Activated CD4-positive, CD25-positive, alpha-beta regulatory T cell treated with anti-CD3 and anti-CD28 coated beads, Interleukin-2, amount 50 U/mL, for 24 hours (primary cell): ENCODE data around the gene GSN.

Experiments used
- ATAC-seq, 2 donors: fragments of 150-1000 bp; cut with Tn5 transposase; one replicate each; pipeline ENCODE4 v1.10.0; 2021; ENCODE audit warnings: mild to moderate bottlenecking in 1 of 2, moderate library complexity in 1 of 2

GSN gene

DNA sequence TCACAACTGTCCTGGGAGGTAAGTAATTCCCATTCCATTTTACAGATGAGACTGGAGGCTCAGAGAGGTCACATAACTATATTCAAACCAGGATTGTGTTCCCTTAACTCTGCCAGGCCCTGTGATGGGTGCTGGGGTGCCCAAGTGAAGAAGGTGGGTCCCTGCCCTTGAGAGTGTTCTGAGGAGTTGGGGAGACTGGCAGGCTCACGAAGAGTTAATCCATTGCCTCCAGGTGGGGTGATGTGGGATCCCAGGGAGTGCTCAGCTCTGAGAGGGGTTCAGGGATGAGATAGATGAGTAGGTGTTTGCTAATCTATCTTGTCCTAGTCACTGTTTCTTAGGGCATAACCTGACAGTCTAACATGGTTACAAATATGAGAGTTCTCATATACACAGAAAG, 36.7 kb downstream of the GSN start:
- no peak for ATAC-seq

DNA sequence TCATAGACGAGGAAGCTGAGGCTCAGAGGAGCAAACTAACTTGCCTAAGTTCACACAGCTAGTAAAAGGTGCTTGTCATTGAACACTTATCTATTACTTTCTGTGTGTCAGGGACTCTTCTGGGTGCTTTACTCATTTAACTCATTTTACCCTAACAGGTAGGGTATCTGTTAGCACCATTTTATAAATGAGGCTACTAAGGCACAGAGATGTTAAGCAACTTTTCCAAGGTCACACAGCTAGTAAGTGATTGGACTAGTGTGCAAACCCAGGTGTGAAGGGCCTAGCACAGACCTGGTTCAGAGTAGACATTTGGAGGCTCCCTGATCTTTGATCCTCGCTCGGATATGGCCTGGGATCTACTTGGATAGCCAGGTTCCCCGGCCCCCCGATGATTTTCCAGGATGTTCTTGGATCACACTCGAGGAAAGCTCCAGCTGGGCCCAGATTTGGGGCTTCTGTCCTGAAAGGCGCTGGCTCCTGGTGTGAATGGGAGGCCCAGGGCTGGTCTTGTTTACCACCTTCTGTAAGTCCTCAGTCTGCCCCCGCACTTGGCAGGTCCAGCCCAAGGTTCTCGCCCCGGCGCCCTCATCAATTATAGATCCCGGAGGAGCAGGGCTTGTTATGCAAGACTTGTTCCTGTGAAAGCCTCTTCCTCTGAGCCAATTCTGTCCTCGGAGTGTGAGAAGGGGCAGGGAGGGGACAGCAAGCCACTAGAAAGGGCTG, 37.5 kb downstream of the GSN start:
- ATAC-seq = no peak

DNA sequence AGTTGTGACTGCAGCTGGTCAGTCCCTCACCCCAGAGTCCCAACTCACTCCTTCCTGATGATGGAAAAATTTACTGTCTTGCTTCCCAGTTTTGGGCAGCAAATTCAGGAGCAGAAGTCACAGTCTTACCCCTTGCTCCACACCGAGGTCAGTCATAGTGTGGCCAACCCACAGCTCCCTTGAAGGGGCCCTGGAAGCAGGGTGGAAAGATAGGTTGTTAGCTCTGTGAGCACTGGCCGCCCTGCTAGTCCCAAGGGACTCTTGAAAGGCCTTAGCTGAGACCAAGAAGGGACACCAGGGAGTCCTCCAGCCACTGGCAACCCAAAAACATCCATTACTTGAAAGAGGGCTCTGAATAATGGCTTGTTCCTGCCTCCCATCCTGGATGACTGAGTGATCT, 40.0 kb downstream of the GSN start:
- no peak for ATAC-seq

DNA sequence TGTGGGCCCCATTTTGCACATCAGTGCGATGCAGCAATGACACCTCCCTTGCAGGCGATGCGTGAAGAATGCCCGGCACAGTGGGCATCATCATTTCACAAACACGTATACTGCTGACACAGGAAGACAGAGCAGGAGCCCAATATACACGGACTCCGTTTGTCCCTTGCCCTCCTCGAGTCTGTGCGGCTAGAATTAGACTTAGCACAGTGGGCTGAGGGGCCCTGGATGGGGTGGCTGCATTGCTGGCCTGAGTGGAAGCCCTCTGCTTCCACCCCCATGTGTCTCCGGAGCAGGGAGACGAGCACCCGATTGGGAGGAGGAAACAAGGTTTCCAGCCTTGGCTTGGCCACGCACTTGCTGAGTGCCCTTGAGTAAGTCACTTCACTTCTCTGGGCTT, 40.8 kb downstream of the GSN start:
- no peak for ATAC-seq

DNA sequence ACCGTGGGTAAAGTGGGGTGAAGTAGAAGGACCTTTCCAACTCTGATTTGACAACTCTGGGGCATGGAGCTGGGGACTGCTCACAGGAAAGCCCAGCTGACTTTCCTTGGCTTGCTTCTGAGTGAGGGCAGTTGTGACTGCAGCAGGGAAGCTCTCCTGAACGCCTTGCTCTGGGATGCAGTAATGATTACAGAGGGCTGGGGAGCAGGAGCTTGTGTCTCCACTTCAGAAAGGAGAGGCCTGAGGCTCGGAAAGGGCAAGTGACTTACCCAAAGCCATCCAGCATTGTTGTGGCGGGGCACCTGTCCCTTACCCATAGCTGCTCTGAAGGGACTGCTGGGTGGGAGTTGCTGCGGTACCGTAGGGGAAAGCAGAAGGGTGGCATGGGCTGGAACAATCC, 41.2 kb downstream of the GSN start:
- ATAC-seq = no peak

DNA sequence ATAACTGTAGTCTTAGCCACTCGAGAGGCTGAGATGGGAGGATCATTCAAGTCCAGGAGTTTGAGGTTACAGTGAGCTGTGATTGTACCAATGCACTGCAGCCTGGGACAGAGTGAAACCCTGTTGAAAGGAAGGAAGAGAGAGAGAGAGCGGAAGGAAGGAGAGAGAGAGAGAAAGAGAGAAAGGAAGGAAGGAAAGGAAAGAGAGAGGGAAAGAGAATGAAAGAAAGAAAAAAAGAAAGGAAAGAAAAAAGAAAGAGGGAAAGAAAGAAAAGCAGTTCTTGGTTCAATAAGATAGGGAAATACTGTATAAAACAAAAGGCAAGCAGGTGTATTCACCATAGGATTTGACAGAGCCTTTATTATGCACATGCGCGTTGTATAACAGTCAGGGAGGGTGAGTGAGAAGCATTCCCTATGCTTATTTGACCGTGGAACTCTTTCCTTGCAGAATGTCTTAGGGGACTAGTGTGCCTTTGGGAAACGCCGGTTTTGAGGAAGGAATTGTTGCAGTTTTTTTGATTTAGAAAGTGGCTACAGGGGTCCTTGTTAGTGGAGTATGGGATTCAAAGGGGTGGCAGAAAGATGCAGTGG, 42.0 kb downstream of the GSN start:
- ATAC-seq = no peak

DNA sequence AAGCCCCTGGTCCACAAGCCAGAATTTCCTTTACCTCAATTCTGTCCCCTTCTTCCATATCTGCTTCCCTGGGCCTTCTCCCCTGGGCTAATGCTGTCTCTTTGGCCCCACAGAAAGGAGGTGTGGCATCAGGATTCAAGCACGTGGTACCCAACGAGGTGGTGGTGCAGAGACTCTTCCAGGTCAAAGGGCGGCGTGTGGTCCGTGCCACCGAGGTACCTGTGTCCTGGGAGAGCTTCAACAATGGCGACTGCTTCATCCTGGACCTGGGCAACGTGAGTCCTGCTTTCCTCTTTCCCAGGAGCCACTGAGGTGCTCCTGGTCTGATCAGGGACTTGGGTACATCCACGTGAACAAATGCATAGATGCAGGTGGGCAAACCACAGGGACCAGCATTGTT, 42.6 kb downstream of the GSN start:
- no peak for ATAC-seq

DNA sequence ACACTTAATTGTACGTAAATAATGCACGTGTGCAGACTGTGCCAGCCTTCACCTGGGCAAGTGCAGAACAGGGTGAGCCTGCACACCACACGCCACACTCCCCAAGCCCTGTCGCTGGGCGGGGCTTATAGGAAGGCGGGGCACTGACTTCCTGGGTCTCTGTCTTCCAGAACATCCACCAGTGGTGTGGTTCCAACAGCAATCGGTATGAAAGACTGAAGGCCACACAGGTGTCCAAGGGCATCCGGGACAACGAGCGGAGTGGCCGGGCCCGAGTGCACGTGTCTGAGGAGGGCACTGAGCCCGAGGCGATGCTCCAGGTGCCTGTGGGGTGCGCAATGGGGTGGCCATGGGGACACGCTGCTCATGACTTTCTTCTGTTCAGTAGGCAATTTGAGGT, 44.2 kb downstream of the GSN start:
- ATAC-seq = no peak

DNA sequence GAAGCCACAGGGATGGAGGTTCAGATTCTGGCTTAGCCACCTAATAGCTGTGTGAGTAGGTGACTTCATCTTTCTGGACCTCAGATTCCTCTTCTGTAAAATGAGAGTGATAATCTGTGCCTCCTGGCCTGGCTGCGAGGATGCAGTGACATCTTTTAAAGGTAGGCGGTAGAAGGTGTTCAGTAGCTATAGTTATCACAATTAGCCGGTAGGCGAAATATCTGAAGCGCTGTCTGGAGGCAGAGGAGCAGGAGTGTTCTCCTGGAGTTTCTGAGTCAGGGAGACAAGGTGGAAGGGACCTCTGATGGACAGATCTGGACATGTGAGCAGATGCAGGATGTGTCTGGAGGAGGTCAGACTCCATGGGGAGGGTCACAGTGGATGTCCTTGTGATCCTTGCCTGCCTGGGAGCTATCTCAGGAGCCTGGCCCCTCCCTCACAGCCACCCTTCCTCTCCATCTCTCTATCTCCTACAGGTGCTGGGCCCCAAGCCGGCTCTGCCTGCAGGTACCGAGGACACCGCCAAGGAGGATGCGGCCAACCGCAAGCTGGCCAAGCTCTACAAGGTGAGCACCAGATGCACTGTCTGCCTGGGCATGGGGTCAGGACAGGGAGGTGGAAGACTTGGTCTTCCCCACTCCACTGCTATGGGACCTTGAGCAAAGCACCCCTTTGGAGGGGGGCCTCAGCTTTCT, 45.6 kb downstream of the GSN start:
- ATAC-seq = no peak

DNA sequence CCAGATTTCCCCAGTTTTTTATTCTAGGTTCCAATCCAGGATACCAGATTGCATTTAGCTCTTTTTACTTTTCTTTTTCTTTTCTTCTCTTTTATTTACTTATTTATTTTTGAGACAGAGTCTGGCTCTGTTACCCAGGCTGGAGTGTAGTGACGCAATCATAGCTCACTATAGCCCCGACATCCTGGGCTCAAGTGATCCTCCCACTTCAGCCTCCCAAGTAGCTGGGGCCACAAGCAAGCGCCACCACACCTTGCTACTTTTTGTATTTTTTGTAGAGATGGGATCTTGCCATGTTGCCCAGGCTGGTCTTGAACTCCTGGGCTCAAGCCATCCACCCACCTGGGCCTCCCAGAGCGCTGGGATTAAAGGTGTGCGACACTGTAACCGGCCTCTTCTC, 48.4 kb downstream of the GSN start:
- ATAC-seq = no peak

DNA sequence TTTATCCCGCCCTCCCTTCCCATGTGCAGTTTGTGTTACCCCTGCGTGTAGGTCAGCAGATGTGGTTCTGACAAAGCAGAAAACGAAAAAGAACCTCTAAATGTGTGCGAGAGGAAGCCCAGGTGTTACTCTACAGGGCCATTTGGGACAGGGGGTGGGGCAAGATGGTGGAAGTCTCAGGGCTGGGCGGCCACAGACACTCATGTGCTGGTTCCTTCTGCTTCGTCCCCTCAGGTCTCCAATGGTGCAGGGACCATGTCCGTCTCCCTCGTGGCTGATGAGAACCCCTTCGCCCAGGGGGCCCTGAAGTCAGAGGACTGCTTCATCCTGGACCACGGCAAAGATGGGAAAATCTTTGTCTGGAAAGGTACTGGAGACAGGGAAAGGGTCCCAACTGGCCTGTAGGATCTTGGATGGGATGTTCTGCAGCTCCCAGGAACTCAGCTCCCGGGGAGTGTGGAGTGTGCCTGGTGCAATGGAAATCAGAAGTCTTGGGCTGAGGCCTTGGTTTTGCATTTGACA, 49.0 kb downstream of the GSN start:
- ATAC-seq = no peak

DNA sequence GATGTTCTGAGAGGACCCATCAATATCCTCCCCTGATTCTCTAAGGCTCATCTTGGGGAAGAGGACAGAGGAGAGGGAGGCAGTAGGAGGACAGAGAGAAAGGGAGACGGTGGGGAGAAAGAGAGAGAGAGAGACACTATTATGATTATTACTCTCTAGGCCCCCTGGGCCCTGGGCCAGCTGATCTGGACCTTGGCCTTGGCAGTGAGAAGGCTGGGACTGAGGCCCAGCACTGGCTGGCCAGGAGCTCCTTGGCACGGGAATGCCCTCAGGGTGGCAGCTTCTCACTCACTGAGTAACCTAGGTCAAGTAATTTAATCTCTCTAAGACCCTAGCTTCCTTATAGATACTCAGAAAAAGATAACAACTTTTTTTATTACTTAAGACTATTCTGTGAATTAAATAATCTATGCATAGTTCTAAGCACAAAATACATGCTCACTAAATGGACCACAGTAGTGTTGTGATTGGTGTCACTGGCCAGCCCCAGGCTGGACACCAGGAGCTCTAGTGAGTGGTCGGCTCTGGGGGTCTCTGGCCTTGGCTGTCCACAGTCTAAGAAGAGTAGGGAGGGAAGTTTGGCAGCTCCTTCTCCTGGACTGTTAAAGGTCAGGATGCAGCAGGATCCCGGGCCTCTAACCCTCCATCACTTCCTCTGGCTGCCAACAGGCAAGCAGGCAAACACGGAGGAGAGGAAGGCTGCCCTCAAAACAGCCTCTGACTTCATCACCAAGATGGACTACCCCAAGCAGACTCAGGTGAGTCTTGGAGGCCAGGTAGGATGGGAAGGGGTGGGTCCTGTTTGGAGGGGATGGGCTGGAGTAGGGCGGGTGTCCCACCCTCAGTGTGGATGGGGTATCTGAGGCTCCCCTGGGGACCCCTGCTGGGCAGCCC, 50.0 kb downstream of the GSN start:
- no peak for ATAC-seq

DNA sequence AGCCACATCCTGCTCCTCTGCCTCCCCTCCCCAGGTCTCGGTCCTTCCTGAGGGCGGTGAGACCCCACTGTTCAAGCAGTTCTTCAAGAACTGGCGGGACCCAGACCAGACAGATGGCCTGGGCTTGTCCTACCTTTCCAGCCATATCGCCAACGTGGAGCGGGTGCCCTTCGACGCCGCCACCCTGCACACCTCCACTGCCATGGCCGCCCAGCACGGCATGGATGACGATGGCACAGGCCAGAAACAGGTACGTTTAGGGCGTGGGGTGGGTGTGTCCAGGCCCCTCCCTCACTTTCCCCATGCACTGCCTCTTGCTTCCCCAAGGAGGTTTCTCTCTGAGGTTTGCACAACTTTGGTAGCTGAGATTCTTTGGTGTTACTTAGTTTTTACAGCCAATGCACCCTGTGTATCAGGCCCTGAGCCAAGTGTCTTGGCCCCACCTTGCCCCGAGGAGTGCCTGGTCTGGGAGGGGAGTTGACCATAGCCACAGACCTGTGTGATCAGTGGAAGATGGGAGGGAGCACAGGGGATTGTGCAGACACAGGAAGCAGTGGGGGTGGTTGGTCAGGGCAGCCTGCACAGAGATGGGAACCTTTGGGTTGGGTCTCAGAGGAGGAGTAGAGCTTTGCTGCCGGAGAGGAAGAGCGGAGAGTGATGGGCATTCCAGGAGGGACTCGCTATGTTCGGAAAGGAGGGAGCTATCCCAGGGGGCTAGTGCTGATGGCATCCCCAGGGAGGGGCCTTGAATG, 50.8 kb downstream of the GSN start:
- ATAC-seq = no peak

DNA sequence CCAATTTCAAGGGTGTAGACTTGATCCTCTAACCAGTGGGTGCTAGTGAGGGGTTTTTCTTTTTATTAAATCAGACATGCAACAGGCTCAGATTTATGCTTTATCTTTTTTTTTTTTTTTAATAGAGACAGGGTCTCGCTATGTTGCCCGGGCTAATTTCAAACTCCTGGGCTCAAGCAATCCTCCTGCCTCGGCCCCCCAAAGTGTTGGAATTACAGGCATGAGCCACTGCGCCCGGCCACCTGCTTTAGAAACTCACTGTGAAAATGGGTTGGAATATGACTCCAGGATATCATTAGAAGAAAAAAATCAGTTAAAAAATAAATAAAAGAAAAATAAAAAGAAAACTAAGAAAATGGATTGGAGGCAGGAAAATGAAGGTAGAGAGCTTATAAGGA, 51.4 kb downstream of the GSN start:
- no peak for ATAC-seq

DNA sequence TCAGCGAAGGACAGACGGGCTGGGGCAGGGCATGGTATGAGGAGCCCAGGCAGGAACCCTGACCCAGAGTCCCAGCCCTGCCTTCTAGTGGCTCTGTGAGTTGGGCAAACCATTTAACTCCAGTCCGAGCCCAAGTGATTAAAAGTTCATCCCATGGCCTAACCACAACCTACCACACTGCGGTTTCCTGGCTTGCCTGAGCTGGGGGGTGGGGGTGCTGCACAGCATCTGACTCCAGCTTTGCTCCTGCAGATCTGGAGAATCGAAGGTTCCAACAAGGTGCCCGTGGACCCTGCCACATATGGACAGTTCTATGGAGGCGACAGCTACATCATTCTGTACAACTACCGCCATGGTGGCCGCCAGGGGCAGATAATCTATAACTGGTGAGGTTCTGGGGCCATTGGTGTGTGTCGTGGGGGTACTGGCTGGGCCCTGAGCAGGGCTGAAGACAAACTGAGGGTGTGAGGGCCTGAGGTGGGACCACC, 53.1 kb downstream of the GSN start:
- no peak for ATAC-seq

DNA sequence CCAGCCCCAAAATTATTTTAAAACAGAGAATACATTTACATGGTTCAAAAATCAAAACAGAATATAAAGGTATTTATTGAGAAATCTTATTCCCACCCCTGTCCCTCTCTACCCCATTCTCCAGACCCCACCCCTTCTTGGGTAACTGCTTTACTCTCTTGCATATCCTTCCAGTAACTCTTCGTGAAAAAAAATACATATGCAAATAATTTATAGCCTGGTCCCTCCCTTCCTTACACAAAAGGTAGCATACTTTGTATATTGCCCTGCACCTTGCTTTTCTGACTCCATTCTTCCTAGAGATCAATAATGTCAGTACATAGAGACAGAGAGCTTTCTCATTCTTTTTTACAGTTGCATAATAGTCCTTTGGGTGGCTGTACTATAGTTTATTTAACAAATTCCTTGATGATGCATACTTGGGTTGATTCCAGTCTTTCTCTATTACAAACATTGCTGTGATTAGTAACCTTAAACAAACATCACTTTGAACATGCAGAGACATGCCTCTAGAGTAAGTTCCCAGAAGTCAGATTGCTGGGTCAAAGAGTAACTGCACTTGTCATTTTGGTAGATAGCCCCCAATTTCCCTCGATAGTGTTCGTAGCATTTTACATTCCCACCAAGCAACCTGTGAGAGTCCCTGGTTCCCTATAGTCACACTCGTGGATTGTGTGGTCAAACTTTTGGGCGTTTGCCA, 54.2 kb downstream of the GSN start:
- ATAC-seq = no peak

DNA sequence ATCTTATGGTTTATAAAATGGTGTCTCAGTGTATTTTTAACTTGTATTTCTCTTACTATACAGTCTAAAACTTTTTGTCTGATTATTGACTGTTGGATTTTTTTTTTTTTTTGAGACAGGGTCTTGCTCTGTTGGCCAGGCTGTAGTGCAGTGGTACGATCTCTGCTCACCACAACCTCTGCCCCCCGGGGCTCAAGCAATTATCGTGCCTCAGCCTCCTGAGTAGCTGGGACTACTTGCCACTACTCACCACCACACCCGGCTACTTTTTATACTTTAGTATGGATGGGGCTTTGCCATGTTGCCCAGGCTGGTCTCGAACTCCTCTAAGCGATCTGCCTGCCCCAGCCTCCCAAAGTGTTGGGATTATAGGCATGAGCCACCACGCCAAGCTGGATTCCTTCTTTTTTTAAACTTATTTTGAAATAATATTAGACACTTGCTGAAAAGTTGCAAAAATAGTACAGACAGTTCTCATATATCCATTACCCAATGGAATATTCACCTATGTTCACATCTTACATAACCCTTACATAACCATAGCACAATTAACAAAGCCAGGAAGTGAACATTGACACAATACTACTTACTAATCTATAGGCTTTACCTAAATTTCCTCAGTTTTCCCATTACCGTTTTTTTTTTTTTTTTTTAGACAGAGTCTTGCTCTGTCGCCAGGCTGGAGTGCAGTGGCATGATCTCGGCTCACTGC, 54.9 kb downstream of the GSN start:
- no peak for ATAC-seq

DNA sequence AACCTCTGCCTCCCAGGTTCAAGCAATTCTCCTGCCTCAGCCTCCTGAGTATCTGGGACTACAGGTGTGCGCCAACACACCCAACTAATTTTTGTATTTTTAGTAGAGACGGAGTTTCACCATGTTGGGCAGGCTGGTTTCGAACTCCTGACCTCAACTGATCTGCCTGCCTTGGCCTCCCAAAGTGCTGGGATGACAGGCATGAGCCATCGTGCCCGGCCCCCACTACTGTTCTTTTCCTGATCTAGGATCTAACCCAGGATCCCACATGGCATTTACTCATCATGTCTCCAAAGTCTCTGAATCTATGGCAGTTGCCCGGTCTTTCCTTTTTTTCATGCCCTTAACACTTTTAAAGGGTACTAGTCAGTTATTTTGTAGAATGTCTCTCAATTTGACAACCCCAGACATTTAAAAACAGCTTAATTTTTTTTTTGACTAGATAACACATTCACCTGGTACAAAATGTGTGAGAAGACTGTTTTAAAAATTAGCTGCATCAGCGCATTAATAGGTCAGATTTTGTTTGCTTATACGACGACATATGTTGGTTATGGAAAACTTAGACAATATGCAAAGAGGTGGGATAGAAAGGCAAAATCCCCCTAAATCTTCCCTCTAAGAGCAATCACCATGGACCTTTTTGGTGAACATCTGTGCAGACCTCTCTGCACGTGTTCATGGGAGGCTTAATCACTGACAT, 55.6 kb downstream of the GSN start:
- no peak for ATAC-seq

DNA sequence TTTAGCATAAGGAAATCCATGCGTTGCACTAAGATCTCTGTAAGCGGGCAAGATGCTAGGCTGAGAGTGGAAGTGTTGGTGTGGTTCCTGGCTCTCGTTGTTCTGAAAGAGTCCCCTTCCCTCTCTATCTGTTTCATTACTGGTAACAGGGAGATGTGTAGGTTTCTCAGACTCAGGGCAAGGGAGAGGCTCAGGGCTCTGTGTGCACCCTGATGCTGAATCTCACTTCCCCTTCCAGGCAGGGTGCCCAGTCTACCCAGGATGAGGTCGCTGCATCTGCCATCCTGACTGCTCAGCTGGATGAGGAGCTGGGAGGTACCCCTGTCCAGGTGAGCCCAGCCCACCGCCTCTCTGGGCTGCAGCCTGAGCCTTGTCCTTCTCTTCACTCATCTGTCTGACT, 56.4 kb downstream of the GSN start:
- no peak for ATAC-seq

DNA sequence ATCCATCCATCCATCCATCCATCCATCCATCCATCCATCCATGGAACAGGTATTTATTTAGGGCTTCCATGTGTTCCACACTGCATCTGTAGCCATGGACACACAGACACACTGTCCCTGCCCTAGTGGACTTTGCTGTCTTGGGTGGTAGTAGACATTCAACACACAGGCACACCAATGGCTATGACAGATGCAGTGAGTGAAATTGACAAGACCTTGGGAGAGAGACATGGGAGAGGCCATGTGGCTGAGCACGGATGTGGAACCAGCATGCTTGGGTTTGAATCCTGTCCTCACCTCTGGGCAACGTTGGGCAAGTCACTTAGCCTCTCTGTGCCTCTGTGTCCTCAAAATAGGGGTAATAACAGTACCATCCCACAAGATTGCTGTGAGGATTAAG, 56.8 kb downstream of the GSN start:
- ATAC-seq = no peak
